GM21786 (cell line): ENCODE measurements around the gene NSL1.
"Not testable (repeated sequence)": the region's sequence is repeated elsewhere in the genome, so short reads cannot be mapped to it uniquely, and the experiment has no call there.

Source experiments
- ATAC-seq: cut with Tn5 transposase; IDR thresholded peaks from one replicate; pipeline ENCODE4 v1.9.1; 2021; ENCODE audit not compliant: unreplicated experiment

Gene NSL1

DNA sequence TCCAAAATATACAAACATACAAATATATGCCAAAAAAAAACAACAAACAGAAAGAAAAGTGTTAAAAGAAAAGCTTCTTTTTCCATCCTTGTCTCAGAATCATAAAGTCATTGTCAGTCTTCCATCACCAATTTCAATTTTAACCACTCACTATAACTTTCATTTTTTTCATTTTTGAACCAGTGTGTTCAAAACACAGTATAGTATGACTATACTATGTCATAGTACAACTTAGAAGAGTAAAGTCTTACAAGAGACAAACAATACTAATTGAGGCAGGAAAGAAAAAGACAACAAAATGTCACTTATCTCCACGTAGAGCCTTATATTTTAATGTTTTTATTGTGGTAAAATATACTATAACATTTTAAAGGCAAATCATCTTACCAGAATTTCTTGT lies 7.6 kb downstream of the NSL1 start:
- no peak for ATAC-seq

DNA sequence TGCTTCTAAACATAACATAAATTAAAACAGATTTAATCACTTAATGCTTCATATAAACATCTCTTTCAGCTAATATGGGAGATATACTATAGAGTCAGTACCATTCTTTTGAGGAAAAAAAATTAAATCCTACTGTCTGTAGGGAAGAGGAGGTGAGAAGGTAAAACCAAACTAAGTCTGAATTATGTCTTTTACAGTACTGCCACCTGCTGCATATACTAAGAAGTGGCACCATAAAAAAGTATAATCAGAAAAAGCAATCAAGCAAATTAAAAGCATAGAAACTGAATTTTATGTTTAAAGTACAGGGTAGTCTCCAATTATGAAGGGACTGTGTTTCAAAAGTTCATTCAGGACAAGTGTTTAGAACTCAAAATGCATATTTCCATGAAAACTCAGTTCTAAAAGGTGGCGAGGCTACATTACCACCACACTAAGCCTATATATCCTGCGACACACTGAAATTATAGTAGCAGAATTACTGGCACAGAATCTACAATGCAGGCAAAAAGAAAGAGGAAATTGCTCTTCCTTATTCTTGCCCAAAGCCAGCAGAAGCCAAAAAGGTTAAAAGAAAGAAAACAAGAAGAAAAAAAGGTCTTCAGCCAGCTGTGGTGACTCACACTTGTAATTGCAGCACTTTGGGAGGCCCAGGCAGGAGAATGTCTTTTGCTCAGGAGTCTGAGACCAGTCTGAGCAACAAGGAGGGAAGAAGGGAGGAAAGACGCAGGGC lies 9.0 kb downstream of the NSL1 start:
- no peak for ATAC-seq

DNA sequence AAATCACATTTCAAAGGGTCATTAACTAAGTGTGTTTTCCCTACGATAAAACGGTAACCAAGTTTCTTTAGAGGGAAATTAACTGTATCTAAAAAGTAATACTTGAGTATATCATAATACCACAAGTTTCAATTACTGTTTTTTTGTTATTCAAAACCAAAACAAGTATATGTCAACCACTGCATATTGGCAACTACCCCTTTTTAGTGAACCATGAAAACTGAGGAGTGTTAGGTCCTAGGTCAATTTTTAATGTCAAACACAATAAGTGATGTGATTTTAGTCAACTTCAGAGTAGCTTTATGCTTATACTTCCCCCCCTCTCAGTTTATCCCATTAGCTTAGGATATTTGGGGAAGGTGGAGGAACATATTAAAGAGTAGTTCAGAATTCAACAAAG lies 10.4 kb downstream of the NSL1 start:
- ATAC-seq: no peak

DNA sequence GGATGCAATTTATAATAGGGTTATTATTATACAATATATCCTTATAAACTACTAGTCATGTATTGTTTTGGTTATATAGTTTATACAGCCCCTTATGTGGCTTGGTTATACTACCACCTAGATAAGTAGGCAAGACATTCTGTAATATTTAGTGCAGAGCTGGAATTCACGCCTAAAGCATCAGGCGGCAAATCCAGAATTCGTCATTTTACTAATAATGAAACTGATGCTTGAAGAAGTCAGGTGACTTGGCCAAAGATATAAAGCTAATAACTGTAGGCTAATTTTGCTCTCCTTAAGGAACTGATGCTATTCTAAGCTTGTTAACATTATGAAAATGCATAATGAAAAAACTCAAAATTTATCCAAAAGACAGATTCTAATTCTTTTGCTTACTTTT lies 10.8 kb downstream of the NSL1 start:
- no peak for ATAC-seq

DNA sequence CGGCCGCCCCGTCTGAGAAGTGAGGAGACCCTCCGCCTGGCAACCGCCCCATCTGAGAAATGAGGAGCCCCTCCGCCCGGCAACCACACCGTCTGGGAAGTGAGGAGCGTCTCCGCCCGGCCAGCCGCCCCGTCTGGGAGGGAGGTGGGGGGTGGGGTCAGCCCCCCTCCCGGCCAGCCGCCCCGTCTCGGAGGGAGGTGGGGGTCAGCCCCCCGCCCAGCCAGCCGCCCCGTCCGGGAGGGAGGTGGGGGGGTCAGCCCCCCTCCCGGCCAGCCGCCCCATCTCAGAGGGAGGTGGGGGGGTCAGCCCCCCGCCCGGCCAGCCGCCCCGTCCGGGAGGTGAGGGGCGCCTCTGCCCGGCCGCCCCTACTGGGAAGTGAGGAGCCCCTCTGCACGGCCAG lies 12.5 kb downstream of the NSL1 start:
- not testable (repeated sequence) for ATAC-seq

DNA sequence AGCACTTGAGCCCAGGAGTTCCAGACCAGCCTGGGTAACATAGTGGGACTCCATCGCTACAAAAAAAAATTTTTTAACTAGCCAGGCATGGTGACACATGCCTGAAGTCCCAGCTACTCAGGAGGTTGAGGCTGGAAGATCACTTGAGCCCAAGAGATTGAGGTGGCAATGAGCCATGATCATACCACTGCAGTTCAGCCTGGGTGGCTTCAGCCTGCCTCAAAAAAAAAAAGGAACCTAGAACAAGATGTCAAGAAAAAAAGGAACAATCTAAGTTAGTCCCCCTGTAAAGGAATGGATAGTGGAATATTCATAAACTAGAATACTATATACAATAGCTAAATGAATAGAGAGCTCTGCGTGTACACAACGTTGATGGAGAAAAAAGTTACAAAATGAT lies 14.4 kb downstream of the NSL1 start:
- no peak for ATAC-seq

DNA sequence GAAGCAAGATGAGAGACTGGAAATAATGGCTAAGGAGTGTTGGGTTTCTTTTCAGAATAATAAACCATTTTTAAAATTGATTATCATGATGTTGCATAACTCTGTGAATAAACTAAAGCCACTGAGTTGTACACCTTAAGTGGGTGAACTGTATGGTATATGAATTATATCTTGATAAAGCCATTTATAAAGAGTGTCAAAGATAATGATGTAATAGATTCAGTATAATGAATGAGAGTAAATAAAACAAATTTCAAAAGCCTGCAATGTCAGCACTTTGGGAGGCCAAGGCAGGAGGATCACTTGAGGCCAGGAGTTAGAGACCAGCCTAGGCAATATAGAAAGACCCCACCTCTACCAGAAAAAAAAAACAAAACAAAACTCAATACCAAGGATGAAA lies 16.3 kb downstream of the NSL1 start:
- ATAC-seq: no peak

DNA sequence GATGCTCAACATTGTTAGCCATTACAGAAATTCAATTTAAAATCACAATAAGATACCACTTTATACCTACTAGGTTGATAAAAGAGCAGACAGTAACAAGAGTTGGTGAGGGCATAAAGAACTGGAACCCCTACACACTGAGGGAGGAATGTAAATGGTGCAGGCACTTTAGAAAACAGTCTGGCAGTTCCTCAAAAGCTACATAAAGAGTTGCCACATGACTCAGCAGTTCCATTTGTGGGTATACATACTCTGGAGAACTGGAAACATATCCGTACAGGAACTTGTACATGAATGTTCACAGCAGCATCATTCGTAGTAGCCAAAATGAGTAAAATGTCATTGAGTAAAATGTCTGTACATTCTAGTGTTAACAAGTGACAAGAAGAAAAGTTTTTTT lies 17.0 kb downstream of the NSL1 start:
- no peak for ATAC-seq

DNA sequence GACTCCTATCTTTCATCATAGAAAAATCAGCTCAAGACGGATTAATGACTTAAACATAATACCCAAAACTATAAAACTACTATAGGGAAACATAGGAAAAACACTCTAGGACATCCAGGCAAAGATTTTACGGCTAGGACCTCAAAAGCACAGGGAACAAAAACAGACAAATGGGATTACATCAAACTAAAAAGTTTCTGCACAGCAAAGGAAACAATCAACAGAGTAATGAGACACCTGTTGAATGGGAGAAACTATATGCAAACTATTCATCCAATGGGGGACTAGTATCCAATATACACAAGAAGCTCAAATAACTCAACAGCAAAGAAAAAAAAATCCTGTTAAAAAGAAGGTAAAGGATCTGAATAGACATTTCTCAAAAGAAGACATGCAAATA lies 18.6 kb downstream of the NSL1 start:
- ATAC-seq: no peak

DNA sequence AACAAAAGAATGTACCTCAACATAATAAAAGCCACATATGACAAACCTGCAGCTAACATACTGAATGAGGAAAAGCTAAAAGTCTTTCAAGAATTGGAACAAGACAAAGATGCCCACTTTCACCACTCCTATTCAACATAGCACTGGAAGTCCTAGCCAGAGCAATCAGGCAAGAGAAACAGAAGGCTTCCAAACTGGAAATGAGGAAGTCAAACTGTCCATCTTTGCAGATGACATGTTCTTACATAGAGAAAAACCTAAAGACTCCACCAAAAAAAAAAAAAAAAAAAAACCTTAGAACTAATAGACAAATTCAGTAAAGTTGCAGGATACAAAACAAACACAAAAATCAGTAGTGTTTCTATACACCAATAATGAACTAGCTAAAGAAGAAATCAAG lies 20.2 kb downstream of the NSL1 start:
- no peak for ATAC-seq

DNA sequence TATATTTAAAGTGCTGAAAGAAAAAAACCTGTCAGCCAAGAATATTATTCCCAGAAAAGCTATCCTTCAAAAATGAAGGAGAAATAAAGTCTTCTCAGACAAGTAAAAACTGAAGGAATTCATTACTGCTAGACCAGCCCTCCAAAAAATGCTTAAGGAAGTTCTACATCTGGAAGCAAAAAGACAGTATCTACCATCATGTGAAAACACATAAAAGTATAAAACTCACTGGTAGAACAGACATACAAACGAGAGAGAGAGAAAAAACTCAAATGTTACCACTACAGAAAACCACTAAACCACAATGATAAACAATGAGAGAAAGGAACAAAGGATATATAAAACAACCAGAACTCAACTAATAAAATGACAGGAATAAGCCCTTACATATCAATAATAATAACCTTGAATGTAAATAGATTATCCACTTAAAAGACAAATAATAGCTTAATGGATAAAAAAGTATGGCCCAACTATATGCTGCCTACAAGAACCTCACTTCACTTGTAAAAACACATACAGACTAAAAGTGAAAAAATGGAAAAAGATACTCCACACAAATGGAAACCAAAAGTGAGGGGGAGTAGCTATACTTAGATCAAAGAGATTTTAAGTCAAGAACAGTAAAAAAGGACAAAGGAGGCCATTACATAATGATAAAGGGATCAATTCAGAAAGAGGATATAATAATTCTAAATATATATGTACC lies 22.0 kb downstream of the NSL1 start:
- no peak for ATAC-seq

DNA sequence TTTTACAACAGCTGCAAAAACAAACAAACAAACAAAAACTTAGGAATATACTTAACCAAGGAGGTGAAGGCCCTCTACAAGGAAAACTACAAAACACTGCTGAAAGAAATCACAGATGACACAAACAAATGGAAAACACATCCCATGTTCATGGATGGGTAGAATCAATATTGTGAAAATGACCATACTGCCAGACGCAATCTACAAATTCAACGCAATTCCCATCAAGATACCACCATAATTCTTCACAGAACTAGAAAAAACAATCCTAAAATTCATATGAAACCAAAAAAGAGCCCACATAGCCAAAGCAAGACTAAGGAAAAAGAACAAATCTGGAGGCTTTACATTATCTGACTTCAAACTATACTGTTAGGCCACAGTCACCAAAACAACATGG lies 24.8 kb downstream of the NSL1 start:
- ATAC-seq: not testable (repeated sequence)

DNA sequence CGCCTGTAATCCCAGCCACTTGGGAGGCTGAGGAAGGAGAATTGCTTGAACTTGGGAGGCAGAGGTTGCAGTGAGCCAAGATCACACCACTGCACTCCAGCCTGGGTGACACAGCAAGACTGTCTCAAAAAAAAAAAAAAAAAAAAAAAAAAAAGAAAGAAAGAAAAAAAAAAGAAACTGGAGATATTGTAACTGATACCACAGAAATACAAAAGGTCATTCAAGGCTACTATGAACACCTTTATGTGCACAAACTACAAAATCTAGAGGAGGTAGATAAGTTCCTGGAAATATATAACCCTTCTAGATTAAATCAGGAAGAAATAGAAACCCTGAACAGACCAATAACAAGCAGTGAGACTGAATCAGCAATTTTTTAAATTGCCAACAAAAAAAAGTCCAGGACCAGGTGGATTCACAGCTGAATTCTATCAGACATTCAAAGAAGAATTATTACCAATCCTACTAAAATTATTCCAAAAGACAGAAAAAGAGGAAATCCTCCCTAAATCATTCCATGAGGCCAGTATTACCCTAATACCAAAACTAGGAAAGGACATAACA lies 26.8 kb downstream of the NSL1 start:
- not testable (repeated sequence) for ATAC-seq

DNA sequence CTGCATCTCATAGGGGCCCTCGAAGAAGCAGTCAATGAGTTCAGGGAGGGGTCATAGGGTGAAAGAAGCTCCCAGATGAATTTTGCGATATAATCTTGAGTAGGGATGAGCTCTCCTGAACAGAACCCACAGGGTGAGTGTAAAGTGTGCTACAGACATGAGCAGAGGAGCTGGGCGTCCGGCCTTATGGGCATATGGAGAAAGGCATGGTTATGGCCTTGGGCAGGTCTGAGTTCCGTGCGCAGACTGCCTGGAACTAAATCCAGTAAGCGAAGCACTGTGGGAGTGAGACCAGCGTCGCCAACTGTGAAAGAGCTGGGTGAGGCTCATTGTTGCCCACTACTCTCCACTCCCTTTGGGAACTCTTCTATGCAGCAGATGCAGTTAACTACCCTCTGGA lies 28.7 kb downstream of the NSL1 start:
- no peak for ATAC-seq

DNA sequence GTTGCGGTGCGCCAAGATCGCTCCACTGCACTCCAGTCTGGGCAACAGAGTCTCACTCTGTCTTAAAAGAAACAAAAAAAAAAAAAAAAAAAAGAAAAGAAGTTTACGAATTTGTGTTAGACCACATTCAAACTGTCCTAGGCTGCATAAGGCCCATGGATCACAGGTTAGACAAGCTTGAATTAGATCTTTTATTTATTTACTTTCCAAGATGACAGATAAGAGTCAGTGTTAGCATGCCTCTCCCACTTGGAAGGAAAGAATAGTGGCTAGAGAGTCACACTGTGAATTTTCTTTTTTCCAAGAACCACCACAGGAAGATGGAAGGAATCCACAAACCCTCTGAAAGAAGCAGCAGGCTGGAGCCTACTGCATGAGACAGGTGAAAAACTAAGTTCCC lies 29.3 kb downstream of the NSL1 start:
- no peak for ATAC-seq

DNA sequence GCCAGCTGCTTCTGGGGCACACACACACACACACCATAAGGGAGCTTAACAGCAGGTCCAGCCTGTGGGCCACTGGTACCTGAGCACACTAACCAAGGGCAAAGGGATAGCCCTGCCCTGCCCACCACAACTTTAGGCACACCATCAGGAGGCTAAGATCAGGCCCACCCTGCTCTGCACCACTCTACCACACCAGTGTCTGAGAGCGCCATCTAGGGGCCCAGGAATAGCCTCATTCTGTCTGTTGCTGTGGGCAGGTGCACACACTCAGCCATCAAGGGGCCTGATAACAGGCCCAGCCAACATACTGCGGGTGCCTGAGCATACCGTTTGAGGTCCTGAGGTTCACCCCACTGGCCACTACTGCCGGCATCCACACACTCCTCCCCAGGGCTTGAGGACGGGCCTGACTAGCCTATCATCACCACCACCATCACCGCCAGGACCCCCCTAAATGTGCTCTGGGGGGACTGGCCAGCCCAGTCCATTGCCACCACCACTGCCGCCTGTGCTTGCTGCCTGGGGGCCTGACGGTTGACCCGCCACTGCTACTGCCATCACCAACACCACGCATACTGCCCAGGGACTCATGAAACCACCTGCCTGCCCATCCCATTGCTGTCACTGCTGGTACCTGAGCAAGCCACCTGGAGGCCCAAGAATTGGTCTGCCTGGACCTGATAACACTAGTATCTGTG lies 31.3 kb downstream of the NSL1 start:
- peak; percentile 65 for ATAC-seq

DNA sequence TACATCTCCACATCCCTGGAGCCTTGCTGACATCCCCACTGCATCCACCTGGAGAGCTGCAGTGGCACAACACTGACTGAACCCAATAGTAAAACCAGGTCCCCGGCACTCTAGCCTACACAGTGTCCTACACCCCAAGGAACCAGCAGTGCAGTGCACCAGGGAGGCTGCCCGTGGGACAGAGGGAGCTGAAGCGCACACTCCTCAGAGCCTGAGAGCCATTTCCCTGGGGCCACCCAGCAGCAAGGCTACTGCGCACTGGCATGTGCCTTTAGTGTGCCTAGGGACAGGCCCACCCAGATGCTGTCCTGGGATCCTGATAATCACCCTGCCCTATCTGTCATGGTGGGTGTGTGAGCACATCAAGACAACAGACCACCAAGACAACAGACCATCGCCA lies 31.9 kb downstream of the NSL1 start:
- ATAC-seq: no peak

DNA sequence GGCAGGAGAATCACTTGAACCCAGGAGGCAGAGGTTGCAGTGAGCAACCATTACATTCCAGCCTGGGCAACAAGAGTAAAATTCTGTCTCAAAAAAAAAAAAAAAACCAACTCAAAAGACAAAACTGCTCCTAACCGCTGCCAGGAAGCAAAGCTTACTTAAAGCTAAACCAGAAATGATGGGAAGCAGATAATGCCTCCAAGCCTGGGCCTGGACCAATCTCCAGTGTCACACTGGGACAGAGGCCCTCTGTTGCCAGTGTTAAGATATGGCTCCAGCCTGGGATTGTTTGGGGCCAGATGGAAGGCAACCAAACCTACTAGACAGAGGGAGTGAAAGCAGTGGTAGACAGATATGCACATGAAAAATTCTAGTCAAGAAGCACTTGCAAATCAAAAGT lies 36.9 kb downstream of the NSL1 start:
- no peak for ATAC-seq

DNA sequence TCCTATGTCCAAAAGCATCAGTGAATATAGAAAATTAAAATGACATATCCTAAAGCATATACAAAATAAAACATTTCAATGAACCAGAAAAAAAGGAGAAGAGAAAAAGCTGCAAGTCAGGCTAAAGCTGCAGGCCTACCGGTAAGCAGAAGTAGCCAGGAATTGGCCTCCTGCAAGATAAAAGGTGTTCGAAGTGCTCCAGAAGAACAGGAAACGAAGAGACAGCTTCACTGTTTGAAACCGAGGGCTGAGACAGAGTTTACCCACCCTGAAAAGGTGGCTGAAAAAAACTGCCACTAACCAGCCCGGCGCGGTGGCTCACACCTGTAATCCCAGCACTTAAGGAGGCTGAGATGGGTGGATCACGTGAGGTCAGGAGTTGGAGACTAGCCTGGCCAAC lies 37.4 kb downstream of the NSL1 start:
- peak; percentile 45 for ATAC-seq

DNA sequence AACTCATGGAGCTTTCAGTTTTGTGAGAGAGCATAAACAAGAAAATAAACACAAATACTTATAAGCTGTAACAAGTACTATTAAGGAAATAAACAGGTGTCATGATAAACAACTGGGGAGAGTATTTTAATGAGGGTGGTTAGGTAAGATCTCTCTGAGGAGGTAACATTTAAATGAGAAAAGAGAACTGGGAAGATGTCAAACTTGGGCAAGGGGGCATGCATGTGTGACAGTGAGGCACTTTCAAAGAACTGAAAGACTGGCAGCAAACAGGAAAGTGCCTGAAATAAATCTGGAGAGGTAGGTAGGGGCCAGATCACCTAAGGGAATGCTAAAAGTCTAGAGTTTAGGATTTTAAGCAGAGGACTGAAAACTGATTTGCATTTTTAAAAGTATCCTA lies 37.8 kb downstream of the NSL1 start:
- no peak for ATAC-seq

DNA sequence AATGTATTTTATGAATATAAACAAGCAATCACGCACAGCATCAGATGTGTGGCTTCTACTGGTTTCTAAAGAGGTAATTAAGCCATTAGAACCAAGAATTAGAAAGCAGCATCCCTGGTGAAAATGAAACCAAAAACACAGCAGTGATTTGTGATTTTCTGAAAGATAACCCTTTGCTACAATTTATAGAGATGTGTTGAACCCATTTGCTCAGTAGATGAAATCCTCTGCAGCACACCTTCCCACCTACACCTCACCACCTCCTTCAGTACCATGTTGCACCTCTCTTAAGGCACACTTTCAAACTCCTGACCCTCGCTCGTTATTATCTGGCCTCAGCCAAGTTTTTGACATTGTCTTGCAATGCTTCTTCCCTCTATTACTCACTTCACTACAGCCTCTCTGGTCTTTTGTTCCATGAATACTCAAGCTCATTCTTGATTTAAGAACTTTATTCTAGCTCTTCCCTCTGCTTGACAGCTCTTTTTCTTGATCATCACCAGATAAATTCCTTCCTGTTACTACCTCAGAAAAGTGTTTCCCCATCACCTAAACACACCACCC lies 38.6 kb downstream of the NSL1 start:
- ATAC-seq: no peak
